Measurements from ENCODE around the gene VIPR2. TPM values are rescaled to one million over a fixed set of nuclear protein-coding genes. Genes with fewer than 3 reads are reported as not detected.
A peak's percentile ranks its signal among the peaks of the same experiment; 100 is the strongest.

The VIPR2 gene
- total RNA-seq, 1 experiment from 2014 or later = not detected

DNA sequence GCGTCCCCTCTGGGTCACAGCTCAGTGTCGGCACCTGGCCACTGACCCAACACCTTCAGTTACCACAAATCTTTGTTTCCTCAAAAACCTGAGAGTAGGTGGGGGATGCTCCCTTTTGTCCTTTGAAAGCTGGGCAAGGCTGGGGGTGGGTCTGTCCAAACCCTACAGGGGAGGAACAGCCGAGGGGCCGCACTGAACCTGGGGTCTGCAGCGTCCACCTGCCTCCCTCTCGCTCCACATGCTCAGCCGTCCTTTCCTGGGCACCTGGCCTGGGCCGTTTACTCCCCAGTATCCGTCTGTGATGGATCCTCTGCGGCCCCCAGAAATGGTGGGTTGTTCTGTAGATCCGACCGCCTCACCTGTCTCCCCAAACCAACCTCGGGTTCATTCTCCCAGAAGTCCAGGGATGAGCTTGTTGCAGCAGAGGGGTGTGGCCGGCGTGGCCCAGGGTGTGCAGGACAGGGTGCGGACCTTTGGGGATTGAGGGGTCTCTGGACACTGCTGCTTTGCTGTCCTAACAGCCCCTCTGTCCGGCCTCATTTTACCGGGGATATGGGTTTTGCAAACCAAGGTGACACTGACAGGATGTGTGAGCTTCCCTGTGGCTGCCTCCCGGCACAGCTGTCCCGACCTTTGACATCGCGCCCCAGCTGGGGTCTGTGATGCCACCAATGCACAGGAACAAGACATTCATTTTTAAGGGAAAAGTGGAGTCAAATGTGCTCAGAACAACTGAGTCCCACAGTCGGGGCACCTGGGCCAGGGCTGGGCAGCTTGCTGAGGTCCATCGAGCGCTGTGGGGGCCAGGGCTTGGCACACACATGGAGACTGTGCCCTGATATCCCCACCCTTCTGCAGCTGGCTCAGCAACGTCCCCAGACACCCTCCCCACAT is 115.9 kb downstream of the VIPR2 start:
- DNase-seq (ENCODE audit: low read depth) = no peak

GRCh38 chr7:159027789-159028507 is 116.7 kb downstream of the VIPR2 start:
- no peak for DNase-seq (ENCODE audit: low read depth)

DNA sequence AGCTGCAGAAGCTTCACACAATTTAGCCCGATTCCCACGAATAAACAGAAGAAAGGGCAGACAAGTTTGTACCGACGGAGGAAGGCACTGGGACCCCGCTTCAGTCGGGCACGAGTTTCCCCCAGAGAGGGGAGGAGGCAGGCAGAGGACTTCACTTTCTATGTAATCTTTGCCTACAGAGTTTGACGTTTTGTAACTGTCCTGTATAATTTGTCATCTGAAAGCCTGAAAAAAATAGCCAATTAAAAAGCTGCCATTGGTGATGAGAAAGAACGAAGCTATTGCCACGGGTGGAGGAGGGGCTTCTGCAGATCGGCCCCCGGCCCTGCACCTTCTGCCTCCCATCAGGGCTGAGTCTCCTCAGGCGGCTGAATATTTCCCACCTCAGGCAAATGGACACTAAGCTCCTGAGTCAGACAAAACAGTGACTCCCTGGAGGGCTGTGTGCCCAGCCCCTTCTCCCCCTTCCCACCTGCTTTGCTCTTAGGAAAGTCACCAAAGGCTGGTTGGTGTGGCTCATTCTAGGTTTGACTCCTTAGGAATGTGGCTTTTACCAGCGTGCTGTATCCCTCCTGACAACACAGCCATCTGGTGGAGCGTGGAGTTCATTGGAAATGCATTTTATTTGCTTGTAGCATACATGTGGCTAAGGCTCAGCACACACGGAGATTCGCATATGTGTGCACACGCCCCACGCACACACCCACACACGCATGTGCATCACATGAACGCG is 117.4 kb downstream of the VIPR2 start:
- peak; percentile 18 for DNase-seq (ENCODE audit: low read depth)

GRCh38 chr7:159026271-159027055 is 118.2 kb downstream of the VIPR2 start:
- no peak for DNase-seq (ENCODE audit: low read depth)

- DNase-seq (ENCODE audit: low read depth) = no peak
Observed at GRCh38 chr7:159025161-159025779, 119.4 kb downstream of the VIPR2 start.

- DNase-seq (ENCODE audit: low read depth) = no peak
Observed at GRCh38 chr7:159024280-159024951, 120.3 kb downstream of the VIPR2 start.

DNA sequence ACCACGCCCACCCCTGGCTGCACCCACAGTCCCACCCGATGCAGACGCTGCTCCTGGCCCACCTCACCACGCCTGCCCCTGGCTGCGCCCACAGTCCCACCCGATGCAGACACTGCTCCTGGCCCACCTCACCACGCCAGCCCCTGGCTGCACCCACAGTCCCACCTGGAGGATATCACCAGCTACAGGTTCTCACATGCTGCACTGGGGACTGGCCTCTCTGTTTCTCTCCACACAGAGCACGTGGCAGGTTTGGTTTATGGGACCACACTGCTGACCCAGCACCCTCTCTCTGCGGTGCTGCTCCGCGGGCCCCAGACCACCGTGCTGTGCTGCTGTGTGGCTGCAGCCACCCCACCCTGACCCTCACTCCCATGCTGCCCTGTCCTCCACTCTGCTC is 120.9 kb downstream of the VIPR2 start:
- DNase-seq (ENCODE audit: low read depth) = no peak

- DNase-seq (ENCODE audit: low read depth) = no peak
Observed at GRCh38 chr7:159023206-159023605, 121.5 kb downstream of the VIPR2 start.

DNA sequence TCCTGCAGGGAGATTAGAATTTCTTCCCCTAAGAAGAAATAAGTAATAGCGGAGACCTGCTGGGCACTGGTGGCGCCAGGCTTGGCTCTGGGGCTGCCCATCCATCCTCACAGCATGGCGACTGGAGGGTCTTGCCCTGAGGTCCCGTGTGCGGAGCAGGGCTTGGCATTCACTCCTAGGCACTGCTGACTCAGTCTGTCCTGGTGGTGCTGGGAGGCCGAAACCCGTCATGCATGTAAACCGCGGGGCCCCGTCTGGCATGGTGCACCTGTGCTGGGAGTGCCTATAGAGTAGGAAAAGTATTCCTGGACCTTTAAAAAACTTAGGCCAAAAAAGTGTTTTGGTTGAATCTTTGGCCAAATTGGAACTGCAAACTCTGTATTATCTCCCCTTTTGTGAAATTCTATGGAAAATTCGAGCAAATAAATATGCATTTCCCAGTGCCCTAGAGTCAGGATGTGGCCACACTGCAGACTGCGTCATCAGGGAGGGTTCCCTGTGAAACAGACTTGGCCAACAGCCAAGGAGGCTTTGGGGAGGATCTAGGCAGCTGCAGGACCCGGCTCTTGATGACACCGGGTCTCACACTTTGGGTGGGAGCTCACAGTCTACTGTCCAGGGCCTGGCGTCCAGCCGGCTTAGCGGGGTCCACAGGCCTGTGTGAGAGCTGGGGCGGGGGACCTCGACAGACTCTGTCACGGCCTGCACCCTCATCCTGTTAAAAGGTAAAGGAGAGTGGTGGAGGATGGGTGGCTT is 122.3 kb downstream of the VIPR2 start:
- no peak for DNase-seq (ENCODE audit: low read depth)

- DNase-seq (ENCODE audit: low read depth) = no peak
Observed at GRCh38 chr7:159020987-159021386, 123.7 kb downstream of the VIPR2 start.

- DNase-seq (ENCODE audit: low read depth) = no peak
Observed at GRCh38 chr7:159019111-159019510, 125.6 kb downstream of the VIPR2 start.

DNA sequence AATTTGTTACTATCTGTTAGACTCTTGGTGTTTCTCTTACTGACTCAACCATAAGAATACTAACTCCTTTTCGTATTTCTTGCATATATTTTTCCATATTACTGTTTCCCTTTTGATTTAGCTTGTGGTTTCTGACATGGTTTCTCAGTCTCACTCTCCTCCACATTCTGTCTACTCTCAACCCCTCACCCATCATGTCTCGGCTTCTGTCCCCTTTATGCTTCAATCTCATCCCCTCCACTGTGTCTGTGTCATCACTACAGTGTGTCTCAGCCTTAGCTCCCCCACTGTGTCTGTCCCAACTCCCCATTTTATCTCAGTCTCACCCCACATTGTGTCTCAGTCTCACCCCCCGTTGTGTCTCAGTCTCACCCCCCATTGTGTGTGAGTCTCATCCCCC is 126.9 kb downstream of the VIPR2 start:
- no peak for DNase-seq (ENCODE audit: low read depth)

DNA sequence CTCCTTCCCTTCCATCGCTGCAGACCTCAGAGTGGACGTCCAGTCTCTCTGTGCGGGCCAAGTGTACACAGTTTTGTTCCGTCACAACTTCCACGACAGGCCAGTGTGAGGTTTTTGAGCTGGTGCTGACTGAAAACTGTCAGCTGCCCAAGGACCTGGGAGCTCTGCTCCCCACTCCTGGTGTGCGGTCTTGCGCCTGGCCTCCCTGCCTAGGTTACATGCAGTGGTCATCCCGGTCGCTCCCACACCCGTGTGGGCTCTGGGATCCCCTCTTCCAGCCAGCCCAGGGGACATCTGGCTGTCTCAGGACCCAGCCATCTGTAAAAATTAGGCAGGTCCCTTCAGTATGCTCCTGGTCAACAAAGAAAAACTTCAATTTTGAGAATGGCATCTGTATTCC is 127.5 kb downstream of the VIPR2 start:
- DNase-seq (ENCODE audit: low read depth) = no peak

DNA sequence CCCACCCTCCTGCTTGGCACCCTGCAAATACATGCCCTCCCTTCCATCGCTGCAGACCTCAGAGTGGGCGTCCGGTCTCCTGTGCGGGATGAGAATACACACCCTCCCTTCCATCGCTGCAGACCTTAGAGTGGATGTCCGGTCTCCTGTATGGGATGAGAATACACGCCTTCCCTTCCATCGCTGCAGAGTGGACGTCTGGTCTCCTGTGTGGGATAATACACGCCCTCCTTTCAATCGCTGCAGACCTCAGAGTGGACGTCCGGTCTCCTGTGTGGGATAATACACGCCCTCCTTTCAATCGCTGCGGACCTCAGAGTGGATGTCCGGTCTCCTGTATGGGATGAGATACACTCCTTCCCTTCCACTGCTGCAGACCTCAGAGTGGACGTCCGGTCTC is 128.1 kb downstream of the VIPR2 start:
- no peak for DNase-seq (ENCODE audit: low read depth)

DNA sequence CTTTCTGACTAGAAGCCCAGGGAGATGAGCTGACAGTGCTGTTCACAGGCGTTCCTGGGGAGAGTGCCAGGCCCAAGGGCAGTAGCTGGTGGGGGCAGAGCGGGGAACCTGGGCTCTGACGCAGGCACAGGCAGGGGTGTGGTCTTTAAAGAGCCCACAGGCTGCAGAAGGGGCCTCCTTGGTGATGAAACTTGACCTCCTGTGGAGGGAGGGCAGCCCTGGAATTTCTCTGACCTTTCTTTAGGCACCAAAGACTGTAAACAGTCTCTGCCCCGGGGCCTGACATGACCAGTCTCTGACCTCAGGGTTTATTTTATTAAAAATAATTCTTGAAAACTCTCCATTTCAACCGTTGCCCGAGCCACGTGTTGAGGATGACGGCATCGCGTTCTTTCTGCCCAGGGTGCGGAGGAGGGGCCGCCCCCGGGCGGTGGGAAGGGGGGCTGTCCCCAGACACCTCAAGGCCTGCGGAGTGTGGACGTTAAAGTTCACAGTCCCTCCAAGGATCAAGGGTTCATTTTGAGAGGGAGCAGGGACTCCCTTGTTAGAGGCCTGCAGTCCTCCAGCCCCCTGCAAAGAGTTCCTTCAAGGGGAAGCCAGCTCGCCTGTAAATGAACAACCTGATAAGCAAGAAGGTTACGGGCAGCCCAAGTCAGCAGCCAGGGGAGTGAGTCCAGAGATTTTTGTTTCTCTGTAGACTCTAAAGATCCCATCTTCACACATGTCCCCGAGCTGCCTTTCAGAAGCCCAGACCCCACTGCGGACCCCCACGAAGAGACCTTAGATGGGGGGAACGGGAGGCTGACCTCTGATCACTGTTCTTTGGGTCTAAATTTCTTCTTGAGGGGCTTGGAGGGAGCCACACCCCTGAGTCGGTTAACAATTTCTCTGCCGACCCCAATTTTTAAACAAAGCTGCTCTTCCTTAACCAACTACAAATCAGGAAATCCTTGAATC is 128.9 kb downstream of the VIPR2 start:
- DNase-seq (ENCODE audit: low read depth) = peak; percentile 26

- DNase-seq (ENCODE audit: low read depth) = no peak
Observed at GRCh38 chr7:159015081-159015453, 129.6 kb downstream of the VIPR2 start.

- DNase-seq (ENCODE audit: low read depth) = no peak
Observed at GRCh38 chr7:159014297-159015062, 130.2 kb downstream of the VIPR2 start.

- no peak for DNase-seq (ENCODE audit: low read depth)
Observed at GRCh38 chr7:159013825-159014289, 130.8 kb downstream of the VIPR2 start.

All from LHCN-M2 (cell line).